ENCODE data around the gene ANKRD24.

ANKRD24 gene

DNA sequence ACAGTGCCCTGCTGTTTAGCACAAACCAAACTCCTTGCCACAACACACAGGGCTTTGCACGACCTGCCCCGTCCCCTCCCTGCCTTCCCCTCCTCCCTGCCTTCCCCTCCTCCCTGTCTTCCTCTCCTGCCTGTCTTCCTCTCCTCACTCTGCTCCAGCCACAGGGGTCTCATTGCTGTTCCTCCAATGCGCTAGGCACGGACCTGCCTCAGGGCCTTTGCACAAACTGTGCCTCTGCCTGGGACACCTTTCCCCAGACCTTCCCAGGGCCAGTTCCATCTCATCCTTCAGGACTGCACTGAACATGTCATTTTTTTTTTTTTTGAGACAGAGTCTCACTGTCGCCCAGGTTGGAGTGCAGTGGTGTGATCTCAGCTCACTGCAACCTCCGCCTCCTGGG, 30.9 kb upstream of the ANKRD24 start:
- H3K27ac ChIP-seq (ENCODE audit: extremely low read depth, low read depth, low read length), result no peak overlapping the region
- peak; percentile 99 for TF ChIP-seq ZNF623 (tag by site-specific recombination; IDR thresholded peaks at IDR 0.05)
- TF ChIP-seq, protein P1, sequence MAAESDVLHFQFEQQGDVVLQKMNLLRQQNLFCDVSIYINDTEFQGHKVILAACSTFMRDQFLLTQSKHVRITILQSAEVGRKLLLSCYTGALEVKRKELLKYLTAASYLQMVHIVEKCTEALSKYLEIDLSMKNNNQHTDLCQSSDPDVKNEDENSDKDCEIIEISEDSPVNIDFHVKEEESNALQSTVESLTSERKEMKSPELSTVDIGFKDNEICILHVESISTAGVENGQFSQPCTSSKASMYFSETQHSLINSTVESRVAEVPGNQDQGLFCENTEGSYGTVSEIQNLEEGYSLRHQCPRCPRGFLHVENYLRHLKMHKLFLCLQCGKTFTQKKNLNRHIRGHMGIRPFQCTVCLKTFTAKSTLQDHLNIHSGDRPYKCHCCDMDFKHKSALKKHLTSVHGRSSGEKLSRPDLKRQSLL (tag by site-specific recombination; IDR thresholded peaks at IDR 0.05), result no peak
- POLR2A ChIA-PET, result no interaction called here
- no peak overlapping the region for H3K4me3 ChIP-seq (ENCODE audit: low read depth, low read length)
- CTCF ChIA-PET, result interaction anchor here (1.4 kb wide), 1 partner anchor 12 kb away, joined by 6 read pairs; no protein-coding TSS in a partner anchor
- no peaks in the 10 kb centered on the region for H3K36me3 ChIP-seq (ENCODE audit: control insufficient read depth in 2 of 2, insufficient read depth in 1 of 2, low read length in 2 of 2)
- no peaks in the 10 kb centered on the region for H3K4me1 ChIP-seq (ENCODE audit: control insufficient read depth, insufficient read depth, low read length)
- no peaks in the 10 kb centered on the region for H3K9me3 ChIP-seq (ENCODE audit: control insufficient read depth, insufficient read depth, low read depth, low read length)

DNA sequence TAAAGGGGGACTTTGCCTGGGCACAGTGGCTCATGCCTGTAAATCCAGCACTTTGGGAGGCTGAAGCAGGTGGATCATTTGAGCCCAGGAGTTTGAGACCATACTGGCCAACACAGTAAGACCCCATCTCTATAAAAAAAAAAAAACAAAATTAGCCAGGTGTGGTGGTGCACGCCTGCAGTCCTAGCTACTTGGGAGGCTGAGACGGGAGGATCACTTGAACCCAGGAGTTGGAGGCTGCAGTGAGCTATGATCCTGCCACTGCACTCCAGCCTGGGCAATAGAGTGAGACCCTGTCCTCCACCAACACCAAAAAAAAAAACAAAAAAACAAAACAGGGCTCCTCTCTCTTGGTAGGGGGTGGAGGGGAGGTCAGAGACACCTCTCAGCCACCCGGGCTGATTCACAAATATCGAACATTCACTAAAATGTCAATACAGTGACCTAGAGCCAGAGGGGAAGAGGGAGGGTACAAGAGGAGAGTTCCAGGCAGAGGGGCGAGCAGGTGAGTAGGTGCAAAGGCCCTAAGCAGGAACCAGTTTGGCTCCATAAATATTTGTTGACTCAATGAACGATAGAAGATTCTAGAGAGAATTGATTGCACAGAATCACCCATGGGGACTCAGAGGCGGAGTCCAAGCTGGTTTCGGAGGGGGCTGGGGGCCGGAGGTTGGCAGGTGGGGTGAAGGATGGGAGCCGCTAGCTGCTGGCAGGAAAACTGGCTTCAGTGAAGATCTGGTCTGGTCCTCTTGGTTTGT, 30.1 kb upstream of the ANKRD24 start:
- Histone ChIP-seq H3K36me3 (ENCODE audit: control insufficient read depth in 2 of 2, insufficient read depth in 1 of 2, low read length in 2 of 2) (no peaks in the 10 kb centered on the region), H3K27ac (ENCODE audit: extremely low read depth, low read depth, low read length) (no peak overlapping the region), H3K4me1 (ENCODE audit: control insufficient read depth, insufficient read depth, low read length) (no peaks in the 10 kb centered on the region), H3K9me3 (ENCODE audit: control insufficient read depth, insufficient read depth, low read depth, low read length) (no peaks in the 10 kb centered on the region), H3K4me3 (ENCODE audit: low read depth, low read length) (no peak overlapping the region)
- peak; percentile 41; the same call in 1 of the 2 replicates for TF ChIP-seq ZNF623 (tag by site-specific recombination; IDR thresholded peaks at IDR 0.05)
- peak; percentile 84 for TF ChIP-seq ZNF121 (tag by site-specific recombination; IDR thresholded peaks at IDR 0.05)
- no peak for TF ChIP-seq ZNF157 (tag by site-specific recombination; IDR thresholded peaks at IDR 0.05)
- POLR2A ChIA-PET, result interaction anchor here (0.6 kb wide), 1 partner anchor 855 kb away, joined by 4 read pairs; no protein-coding TSS in a partner anchor
- CTCF ChIA-PET, result interaction anchor here (0.7 to 1.3 kb wide), 2 partner anchors 9 to 12 kb away, joined by 3 to 4 read pairs; no protein-coding TSS in a partner anchor

DNA sequence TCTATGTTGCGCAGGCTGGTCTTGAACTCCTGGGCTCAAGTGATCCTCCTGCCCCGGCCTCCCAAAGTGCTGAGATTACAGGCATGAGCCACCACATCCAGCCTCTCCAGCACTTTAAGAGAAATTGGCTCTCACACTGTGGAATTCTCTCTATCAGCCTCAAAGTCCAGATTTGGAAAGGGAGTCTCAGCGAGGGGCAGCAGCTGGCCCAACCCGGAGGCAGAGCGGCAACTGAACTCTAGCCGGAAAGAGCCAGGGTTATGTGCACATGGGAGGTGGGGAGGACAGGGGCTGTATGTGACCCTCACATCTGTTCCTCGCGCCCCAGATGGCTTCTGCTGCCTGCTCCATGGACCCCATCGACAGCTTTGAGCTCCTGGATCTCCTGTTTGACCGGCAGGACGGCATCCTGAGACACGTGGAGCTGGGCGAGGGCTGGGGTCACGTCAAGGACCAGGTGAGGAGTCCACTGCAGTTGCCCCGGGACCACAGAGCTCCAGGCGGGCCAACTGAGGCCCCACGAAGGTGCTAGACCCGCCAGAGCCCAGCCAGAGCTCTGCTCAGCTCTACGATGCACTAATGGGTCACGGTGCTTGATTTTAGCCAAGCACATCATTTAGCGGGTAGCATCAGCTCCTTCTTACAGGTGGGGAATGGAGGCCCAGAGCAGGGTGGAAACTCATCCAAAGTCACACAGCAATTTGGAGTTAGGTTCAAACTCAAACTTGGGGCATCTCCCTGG, 27.7 kb upstream of the ANKRD24 start:
- Histone ChIP-seq H3K27ac (ENCODE audit: extremely low read depth, low read depth, low read length) (no peak overlapping the region), H3K36me3 (ENCODE audit: control insufficient read depth in 2 of 2, insufficient read depth in 1 of 2, low read length in 2 of 2) (no peaks in the 10 kb centered on the region), H3K9me3 (ENCODE audit: control insufficient read depth, insufficient read depth, low read depth, low read length) (no peaks in the 10 kb centered on the region), H3K4me3 (ENCODE audit: low read depth, low read length) (no peak overlapping the region), H3K4me1 (ENCODE audit: control insufficient read depth, insufficient read depth, low read length) (no peaks in the 10 kb centered on the region)
- ChIA-PET POLR2A (interaction anchor here (0.6 kb wide), 1 partner anchor 1894 kb away, joined by 3 read pairs; no protein-coding TSS in a partner anchor), CTCF (interaction anchor here (1.0 to 1.2 kb wide), 4 partner anchors 13 to 34 kb away, joined by 3 to 5 read pairs (median 4); no protein-coding TSS in a partner anchor)
- no peak for TF ChIP-seq TCF7L2 (IDR thresholded peaks at IDR 0.05; ENCODE audit: borderline replicate concordance, low read depth, low read length)
- no peak for TF ChIP-seq ZNF138 (tag by site-specific recombination; IDR thresholded peaks at IDR 0.05; ENCODE audit: borderline replicate concordance)
- TF ChIP-seq, protein P2, sequence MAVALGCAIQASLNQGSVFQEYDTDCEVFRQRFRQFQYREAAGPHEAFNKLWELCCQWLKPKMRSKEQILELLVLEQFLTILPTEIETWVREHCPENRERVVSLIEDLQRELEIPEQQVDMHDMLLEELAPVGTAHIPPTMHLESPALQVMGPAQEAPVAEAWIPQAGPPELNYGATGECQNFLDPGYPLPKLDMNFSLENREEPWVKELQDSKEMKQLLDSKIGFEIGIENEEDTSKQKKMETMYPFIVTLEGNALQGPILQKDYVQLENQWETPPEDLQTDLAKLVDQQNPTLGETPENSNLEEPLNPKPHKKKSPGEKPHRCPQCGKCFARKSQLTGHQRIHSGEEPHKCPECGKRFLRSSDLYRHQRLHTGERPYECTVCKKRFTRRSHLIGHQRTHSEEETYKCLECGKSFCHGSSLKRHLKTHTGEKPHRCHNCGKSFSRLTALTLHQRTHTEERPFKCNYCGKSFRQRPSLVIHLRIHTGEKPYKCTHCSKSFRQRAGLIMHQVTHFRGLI (tag by site-specific recombination; IDR thresholded peaks at IDR 0.05), result no peak
- no peak for TF ChIP-seq OSR2 (tag by site-specific recombination; IDR thresholded peaks at IDR 0.05)
- TF ChIP-seq, protein P3, sequence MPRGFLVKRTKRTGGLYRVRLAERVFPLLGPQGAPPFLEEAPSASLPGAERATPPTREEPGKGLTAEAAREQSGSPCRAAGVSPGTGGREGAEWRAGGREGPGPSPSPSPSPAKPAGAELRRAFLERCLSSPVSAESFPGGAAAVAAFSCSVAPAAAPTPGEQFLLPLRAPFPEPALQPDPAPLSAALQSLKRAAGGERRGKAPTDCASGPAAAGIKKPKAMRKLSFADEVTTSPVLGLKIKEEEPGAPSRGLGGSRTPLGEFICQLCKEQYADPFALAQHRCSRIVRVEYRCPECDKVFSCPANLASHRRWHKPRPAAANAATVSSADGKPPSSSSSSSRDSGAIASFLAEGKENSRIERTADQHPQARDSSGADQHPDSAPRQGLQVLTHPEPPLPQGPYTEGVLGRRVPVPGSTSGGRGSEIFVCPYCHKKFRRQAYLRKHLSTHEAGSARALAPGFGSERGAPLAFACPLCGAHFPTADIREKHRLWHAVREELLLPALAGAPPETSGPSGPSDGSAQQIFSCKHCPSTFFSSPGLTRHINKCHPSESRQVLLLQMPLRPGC (tag by site-specific recombination; IDR thresholded peaks at IDR 0.05), result no peak
- no peak for TF ChIP-seq ZBTB17 (tag by site-specific recombination; IDR thresholded peaks at IDR 0.05)
- no peak for TF ChIP-seq ZNF707 (tag by site-specific recombination; IDR thresholded peaks at IDR 0.05)
- no peak for TF ChIP-seq ZNF121 (tag by site-specific recombination; IDR thresholded peaks at IDR 0.05)
- TF ChIP-seq, protein P4, sequence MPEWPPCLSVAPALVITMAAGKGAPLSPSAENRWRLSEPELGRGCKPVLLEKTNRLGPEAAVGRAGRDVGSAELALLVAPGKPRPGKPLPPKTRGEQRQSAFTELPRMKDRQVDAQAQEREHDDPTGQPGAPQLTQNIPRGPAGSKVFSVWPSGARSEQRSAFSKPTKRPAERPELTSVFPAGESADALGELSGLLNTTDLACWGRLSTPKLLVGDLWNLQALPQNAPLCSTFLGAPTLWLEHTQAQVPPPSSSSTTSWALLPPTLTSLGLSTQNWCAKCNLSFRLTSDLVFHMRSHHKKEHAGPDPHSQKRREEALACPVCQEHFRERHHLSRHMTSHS (tag by site-specific recombination; IDR thresholded peaks at IDR 0.05), result no peak
- TF ChIP-seq ZNF211 (tag by site-specific recombination; IDR thresholded peaks at IDR 0.05; ENCODE audit: low read depth), result no peak
- TF ChIP-seq, protein P5, sequence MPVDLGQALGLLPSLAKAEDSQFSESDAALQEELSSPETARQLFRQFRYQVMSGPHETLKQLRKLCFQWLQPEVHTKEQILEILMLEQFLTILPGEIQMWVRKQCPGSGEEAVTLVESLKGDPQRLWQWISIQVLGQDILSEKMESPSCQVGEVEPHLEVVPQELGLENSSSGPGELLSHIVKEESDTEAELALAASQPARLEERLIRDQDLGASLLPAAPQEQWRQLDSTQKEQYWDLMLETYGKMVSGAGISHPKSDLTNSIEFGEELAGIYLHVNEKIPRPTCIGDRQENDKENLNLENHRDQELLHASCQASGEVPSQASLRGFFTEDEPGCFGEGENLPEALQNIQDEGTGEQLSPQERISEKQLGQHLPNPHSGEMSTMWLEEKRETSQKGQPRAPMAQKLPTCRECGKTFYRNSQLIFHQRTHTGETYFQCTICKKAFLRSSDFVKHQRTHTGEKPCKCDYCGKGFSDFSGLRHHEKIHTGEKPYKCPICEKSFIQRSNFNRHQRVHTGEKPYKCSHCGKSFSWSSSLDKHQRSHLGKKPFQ (tag by site-specific recombination; IDR thresholded peaks at IDR 0.05), result no peak
- no peak for TF ChIP-seq ZFP69B (tag by site-specific recombination; IDR thresholded peaks at IDR 0.05)
- no peak for TF ChIP-seq ZNF529 (tag by site-specific recombination; IDR thresholded peaks at IDR 0.05; ENCODE audit: insufficient replicate concordance)
- no peak for TF ChIP-seq ZNF423 (tag by site-specific recombination; IDR thresholded peaks at IDR 0.05)
- no peak for TF ChIP-seq ZNF19 (tag by site-specific recombination; IDR thresholded peaks at IDR 0.05; ENCODE audit: low read depth)
- no peak for TF ChIP-seq ZNF132 (tag by site-specific recombination; IDR thresholded peaks at IDR 0.05; ENCODE audit: borderline replicate concordance)
- no peak for TF ChIP-seq ZNF843 (tag by site-specific recombination; IDR thresholded peaks at IDR 0.05)
